GM18511 (cell line): ENCODE data around the gene SLC35E4.
A peak's percentile ranks its signal among the peaks of the same experiment; 100 is the strongest.
"Not testable (repeated sequence)": the region's sequence is repeated elsewhere in the genome, so short reads cannot be mapped to it uniquely, and the experiment has no call there.

Source experiments
- ATAC-seq: cut with Tn5 transposase; IDR thresholded peaks from one replicate; pipeline ENCODE4 v1.9.1; 2021; ENCODE audit warnings: mild to moderate bottlenecking, moderate library complexity; ENCODE audit not compliant: unreplicated experiment

The SLC35E4 gene

DNA sequence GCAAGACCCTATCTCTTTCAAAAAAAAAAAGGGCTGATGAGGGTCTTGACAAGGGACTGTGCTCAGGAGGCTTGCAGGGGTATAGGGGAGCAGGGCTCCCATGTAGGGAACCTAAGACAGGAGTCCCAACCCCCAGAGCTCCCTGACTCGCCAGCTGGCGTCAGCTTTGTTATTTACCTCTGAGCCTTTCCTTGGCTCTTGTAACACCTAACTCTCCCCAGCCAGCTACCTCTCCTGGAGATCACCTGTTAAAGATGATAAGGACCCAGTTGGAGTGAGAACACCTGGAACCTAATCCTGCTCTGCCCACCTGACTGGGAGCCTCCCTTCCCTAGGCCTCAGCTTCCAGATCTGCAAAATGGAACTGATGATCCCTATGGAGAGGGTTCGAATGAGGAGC, 13.2 kb downstream of the SLC35E4 start:
- no peak for ATAC-seq

DNA sequence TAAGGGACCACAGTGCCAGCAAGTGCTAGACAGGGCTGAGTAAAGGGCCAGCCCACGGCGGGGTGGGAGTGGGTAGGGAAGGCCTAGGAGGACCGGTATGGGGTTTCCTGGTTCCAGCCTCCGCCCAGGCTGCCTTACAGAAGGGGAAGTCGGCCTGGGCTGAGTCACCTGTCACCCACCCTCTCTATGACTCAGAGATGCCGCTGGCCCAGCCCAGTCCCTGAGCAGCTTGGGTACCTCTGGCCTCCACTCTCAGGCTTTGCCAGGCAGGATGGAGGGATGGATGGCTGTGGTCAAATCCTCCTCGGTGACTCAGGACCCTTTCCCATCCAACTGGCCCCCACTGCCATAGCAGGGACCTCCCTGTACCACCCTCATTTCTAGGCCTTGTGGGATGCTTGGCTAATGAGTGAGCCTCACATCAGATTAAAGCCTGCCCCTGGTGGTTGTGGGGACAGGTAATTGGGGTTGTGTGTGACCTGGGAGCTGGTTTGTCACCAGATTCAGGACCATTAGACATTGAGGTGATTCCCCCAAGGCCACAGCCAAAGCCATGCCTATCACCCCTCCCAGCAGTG, 13.9 kb downstream of the SLC35E4 start:
- ATAC-seq: no peak

DNA sequence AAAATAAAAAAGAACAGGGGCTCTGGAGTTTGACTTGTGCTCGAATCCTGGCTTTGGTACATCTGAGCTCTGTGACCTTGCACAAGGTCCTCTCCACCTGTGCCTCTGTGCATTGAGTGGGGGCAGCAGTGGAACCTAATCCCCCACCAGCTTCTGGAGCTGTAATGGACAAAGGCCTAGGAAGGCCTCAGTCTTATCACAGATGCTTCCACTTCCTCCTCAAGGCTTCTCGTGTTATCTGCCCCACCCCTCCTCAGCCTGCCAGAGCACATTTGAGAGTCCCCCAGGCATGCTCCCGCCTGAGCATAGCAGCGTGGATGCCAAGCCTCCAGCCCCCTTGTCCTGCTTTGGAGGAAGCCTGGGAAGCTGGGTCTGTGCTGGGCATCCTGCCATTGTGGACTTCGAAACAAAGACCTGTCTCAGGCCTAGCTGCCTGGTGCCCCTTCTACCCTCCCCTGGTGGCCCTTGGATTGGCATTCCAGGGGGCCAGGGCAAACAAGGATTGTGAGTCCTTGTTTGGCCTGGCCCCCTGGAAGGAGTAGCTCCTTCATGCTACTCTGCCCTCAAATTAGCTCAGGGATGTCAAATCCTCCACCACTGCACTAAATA, 15.0 kb downstream of the SLC35E4 start:
- no peak for ATAC-seq

DNA sequence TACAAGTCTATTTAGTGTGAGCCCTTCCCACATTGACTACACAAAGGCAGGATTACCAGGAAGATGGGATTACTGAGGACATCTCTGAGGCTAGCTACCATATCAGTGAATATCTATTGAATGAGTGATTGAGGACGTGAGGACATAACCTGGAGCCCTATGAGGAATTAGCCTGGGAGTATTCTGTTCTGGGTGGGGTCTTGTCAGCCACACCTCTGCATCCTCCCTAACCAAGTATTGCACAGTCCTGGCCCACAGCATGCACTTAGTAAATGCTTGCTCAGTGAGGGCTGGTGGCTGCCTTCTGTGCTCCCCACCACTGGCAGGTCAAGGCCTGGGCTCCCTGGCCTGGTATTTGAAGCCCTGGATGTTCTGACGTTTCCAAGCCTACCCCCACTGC, 17.3 kb downstream of the SLC35E4 start:
- no peak for ATAC-seq

DNA sequence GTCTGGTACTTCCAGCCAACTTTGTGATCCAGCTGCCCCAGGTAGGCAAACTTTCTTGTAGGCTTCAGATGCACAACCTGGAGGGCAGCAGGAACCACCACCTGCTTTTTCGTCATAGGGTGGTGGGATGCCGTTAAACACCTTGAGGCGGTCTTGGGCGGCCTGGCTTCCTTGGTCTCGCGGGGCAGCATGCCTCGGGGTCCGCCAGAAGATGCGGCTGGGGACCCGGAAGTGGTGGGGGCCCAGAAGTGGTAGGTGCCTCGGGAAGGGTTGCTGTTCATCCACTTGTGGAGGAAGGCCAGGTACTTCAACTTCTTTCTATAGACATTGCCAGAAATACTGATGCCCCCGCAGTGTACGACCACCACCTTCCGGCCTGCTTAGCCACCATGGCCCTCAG, 18.8 kb downstream of the SLC35E4 start:
- ATAC-seq: no peak

DNA sequence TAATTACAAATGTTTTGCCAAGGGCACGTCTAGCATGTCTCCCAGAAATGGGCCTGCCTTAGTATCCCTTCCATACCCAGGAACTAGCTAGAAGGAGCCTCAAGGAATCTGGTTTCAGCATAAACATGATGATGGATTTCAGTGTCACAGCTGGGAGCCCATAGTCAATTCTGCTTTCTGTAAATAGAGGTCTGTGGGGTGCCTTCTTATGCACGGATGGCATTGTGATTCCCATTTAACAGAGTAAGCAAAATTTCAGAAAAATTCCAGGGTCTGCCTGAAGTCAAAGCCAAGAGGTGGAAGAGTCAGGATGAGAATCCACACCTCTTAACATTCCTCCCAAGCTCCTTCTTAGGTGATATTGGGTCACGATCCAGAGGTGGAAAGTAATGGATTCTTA, 20.0 kb downstream of the SLC35E4 start:
- ATAC-seq: no peak

DNA sequence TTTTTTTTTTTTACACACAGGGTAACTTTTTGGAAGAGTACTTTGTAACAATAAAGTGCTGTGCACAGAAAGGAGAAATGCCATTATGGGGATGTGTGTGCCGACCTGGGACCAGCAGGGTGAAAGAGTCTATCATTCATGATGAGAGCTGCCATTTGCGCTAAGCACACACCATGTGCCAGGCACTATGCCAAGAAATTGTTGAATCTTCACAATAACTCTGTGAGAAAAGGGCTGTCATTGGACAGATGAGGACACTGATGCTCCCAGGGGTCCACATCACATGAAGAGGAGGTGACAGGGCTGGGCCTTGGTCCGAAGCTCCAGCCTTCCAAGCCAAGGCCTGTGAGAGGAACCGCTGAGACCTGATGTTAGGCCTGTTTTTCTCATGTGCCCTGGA, 26.5 kb downstream of the SLC35E4 start:
- ATAC-seq: no peak

DNA sequence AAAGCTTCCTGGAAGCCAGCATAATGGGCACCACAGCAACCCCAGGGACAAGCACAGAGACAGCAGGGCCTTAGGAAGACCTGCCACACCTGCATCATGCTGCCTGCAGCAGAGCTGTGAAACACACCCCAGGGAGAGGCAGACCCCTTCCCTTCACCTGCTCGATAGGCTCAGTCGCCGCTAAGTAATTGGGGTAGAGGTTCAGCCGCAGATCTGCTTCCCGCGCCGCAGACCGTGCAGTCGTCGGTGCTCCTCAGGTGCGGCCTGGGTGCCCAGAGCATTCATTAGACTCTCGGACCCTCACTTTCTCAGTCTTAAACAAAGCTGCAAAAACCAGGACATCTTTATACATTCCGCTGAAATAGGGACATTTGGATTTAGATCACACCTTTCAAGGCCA, 29.2 kb downstream of the SLC35E4 start:
- ATAC-seq: no peak

DNA sequence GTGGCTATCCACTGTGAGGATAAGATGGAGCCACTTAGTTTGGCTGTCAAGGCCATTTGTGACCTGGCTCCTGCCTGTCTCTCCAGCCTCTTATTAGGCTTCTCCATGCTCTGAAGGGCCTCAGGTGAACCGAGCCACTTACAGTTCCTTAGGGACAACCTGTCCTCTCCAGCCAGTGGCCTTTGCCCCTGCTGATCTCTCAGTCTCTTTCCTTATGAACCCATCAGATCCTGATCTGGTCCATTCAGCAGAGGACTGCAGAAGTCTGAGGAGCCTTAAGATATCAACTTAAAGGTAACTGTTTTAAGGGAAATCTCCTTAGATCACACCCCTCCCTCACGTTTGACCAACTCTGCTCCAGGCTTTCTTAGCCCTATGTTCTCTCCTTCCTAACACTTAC, 29.7 kb downstream of the SLC35E4 start:
- no peak for ATAC-seq

DNA sequence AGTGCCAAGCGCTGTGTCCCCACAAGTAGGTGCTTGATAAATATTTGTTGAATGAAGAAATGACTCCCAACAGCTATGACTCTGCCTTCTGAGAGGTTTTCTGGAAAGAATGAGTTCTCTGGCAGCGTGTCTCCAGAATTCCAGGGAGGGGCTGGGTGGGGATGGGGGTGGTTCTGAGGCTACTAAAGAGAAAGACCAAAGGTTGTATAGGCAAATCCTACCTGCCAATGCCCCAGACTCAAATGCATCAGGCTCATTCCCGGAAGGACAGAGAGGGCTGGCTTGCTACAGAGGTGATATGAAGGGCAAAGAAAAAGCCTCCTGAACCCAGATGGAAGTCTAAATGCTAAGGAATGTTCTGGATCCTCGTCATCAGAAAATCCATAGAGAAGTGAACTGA, 30.2 kb downstream of the SLC35E4 start:
- ATAC-seq: no peak

DNA sequence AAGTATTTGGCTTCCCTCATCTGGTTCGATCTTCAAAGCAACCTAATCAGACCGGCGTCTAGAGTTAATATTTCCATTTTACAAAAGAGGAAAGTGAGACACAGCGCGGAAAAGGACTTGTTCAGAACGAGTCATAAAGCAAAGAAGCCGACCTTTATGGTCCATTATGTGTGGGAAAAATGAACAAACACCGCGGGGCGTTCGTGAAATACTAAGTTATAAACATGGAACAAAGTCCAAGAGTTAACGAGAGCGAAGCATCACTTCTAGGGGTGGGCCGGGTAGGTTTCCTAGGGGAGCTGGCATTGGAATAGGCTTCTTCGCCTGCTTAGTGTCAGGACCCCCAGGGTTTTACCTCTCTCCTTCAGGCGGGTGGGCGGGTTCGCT, 31.5 kb downstream of the SLC35E4 start:
- ATAC-seq: no peak

DNA sequence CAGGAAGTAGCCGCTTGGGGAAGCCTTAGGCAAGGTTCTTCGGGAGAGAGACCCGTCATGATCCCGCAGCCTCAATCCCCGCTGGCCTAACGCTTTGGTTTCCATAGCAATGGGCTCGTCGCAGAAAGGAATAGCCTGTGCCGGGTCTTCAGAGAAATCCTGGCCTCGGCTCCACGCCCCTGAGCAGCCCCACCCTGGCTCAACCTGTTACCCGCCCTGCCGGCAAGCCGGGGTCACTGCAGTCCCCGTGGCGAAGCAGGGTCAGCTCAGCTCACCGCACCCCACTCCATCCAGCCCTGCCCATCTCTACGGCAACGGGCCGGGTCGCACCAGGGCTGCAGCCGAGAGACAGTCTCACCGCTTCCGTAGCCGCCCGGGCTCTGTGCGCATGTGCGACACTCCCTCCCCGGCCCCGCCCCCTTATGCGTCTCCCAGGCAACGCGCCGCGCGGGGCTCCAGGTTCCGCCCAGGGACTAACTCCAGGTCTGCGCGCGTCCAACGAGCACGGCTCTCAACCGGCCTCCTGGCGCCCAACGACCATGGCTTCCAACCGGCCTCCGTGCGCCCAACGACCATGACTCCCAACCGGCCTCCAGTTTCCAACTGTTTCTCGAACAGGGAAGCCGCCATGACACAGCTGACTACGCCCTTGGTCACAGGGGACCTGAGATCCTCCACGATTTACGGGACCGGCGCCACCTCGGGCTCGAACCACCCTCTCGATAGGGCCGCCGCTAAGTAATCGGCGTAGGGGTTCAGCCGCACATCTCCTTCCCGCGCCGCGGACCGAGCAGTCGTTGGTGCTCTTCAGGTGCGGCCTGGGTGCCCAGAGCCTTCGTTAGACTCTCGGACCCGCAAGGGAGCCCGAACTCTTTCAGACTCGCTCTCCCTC, 32.2 kb downstream of the SLC35E4 start, which contains the start of gene DUSP18:
TSS of gene DUSP18 (minus strand) at position 382 of the 892 bp plus-strand sequence. CDS start 3,872 bp downstream, outside the sequence.
- ATAC-seq: peak; percentile 95

DNA sequence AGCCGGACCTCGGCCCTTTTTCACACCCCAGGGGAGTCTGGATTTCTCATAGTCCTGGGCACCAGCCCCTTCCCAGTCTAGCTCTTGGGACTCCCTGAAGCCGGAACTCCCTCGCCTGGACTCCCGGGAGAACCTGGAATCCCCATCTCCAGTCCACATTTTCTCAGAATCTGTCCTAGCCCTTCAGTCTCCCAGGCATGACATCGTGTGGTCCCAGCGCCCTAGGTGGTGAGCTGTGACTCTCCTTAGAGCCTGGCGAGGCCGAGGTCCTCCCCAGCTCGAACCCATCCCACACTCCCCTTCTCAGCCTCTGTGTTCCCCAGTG, 32.8 kb downstream of the SLC35E4 start:
- ATAC-seq: no peak

DNA sequence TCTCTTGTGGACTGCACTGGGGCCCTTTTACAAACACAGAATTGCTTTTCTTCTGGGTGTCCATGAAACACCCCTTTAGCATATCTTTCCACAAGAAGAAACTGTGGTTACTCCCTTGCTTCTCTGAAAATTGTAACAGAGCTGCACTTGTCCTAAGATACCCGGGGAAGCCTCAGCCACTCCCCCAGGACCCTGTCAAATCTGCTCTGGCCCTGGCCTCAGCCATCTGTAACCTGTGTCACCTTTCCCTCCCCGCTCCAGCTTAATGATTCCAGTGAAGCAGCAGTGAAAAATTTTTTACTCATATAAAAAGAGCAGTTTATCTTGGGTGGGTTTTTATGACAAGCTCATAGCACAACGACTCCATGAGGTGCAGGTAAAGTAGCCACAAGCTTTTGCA, 35.5 kb downstream of the SLC35E4 start:
- ATAC-seq: no peak

DNA sequence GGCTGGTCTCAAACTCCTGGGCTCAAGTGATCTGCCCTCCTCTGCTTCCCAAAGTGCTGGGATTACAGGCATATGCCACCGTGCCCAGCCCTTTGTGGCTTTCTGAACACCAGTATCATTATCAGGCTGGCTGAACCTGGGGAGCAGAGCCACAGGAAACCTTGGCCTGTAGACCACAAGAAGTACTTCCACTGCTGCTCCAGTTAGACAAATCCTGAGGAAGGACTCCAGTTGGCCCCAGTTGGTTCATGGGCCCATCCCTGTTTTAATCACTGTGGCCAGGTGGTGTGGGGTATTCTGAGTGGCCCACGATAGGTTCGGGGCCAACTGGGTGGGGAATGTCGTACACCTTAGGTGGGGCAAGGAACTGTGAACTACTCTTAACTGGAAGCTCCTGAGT, 37.6 kb downstream of the SLC35E4 start:
- no peak for ATAC-seq

DNA sequence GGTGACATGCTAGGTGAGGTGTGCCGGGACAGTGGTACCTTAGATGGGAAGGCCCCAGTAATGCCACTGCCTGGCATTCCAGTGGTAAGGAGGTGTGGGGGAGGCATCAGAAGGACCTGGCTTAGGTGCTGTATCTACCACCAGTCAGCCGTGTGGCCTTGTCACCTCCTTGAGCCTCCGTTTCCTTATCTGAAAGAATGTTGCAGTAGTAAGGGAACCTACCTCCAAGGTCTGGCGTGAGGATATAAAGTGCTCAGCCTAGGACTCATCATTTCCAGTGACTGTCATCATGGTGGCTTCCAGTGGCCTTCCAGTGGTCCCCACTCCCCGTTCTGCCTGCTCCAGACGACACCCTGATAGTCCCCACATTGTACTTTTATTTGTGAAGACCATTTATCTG, 38.9 kb downstream of the SLC35E4 start:
- no peak for ATAC-seq

DNA sequence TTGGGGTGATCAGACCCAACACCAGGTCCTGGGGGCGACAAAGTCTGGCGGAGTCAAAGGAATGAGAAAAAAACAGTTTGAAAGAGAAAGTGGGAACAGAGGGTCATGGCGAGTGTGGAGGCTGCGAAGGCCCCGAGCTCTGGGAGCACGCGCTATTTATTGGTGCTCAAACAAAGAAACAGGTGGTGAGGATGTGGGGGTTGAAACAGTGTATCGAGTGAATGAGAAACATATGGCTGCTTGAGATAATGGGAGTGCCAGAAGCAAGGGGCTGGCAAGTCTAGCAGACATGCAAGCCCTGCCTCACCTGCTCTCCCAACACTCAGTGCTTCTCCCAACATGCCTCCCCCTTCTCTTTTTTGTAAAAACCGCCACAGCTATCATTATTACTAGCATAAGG, 39.9 kb downstream of the SLC35E4 start:
- no peak for ATAC-seq

DNA sequence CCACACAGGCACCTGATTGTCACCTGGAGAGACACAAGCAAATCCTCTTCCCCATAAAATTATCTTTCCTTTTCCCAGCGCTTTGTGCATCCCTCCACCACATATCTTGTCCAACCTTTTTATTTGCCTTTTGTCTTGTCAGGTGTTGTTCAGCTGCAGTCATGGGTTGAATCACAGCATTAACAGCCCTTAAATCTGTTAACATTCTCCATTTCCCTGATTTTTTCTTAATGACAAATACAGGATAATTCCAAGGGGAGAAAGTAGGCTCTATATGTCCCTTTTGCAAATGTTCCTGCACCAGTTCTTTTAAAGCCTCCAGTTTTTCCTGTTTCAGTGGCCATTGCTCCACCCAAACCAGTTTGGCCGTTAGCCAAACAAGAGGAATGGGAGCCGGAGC, 41.0 kb downstream of the SLC35E4 start:
- ATAC-seq: not testable (repeated sequence)

DNA sequence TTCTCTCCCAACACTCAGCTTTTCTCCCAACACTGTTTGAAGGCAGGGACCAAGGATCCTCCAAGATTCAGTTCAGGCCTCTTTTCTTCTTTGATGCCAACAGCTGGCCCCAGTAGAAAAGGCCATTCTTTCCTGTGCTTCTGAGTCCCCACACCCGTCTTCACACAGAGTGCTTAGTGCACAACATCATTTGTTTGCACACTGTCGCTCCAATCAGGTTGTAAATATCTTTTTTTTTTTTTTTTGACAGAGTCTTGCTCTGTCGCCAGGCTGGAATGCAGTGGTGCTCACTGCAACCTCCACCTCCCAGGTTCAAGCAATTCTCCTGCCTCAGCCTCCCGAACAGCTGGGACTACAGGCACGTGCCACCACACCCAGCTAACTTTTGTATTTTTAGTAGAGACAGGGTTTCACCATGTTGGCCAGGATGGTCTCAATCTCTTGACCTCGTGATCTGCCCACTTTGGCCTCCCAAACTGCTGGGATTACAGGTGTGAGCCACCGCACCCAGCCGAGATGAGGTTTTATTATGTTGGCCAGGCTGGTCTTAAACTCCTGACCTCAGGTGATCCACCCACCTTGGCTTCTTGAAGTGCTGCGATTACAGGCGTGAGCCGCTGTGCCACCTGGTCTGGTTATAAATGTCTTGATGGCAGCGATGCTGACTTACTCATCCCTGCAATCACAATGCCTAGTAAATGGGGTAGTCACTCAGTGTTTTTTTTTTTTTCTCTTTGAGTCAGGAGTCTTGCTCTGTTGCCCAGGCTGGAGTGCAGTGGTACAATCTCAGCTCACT, 44.5 kb downstream of the SLC35E4 start:
- not testable (repeated sequence) for ATAC-seq

DNA sequence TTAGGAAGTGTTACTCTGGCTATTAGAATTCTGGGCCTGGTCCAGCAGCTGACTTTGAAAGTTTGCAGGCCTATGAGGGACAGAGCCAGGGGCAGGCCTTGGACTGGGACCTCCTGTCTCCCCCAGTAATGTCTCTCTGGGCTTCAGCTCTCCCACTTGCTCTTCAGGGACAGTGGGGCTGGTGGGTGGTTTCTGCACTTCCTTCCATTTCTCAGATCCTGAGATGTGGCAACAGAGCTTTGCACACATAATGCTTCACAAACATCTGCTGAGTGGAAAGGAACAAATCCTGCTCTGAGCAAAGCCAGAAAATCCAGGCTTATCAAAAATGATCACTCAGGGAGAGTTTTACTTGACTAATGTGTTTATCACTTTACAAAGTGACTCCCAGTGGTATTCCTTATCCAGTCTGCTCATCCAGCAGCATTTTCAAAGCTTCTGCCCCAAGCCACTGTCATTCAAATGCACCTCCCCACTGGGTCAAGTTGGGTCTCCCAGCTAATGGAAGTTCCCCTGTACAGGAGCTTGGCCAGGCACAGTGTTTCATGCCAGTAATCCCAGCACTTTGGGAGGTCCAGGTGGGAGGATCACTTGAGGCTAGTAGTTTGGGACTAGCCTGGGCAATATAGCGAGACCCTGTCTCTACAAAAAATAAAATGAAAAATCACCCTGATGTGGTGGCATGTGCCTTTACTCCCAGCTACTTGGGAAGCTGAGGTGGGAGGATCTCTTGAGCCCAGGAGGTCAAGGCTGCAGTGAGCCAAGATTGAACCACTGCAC, 45.6 kb downstream of the SLC35E4 start:
- ATAC-seq: no peak

DNA sequence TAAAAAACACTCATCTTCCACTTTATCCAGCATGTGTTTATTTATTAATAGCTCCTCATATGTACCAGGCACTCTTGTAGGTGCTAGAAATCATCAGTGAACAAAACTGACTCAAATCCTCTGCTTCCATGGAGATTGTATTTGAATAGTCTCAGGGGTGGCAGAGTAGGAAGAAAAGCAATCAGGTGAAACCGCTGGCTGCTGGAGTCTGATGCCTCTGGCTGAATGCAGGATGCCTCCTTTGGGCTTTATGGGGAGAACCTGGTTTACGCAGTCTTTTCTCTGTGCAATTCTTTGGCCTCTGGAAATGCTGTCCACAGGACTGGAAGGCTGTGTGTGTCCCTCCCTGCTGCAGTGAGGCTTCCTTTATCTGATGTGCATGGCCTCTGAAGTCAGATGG, 46.2 kb downstream of the SLC35E4 start:
- no peak for ATAC-seq
